Neural progenitor cell (in vitro differentiated cells): ENCODE data around the gene ARHGAP26.

Source experiments
- CTCF ChIP-seq: fragments of 200-600 bp; sonication (generic); IDR thresholded peaks from 2 replicates; pipeline ENCODE4 v1.5.1; 2017; ENCODE audit warnings: antibody characterized with exemption, mild to moderate bottlenecking
- EZH2 ChIP-seq: fragments of 200-600 bp; sonication (generic); IDR thresholded peaks from 2 replicates; pipeline ENCODE4 v1.6.1; 2017; ENCODE audit warnings: antibody characterized with exemption, mild to moderate bottlenecking, moderate library complexity

DNA sequence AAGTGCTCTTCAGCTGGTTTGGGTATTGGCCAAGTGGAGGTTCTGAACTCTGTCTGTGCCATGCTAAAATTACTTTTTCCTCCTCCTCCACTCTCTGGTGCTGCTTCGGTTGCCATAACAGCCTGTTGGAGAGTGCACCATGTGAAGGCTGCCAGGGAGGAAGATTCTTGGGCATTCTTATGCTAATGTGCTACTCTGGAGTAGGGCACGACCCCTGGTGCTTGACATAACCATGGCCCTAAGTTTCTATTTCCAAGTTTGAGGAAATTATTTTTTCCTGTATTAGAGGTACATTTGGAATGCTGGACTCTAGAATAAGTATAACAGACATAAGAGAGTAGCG is 111.6 kb downstream of the ARHGAP26 start:
- TF ChIP-seq CTCF (no peak), EZH2 (no peak)
